Endothelial cell of umbilical vein (primary cell): ENCODE measurements around the gene PPFIBP2. TPM values are rescaled to one million over a fixed set of nuclear protein-coding genes. Genes with fewer than 3 reads are reported as not detected.

Source experiments
- BruUV-seq: library from RNA; stranded (reverse); fragments of 400-500 nt; replicated peaks from 2 replicates; lab custom pipeline; 2021; lab: Mats Ljungman, UMichigan
- CTCF ChIA-PET: fragments of 300-600, 350-600 bp; sonication (Branson Sonifier 250); formaldehyde crosslinking; loops from one replicate; lab custom pipeline; 2021; ENCODE audit warnings: antibody characterized with exemption, inconsistent platforms; lab: Charles Lee
- POLR2A ChIA-PET: fragments of 300-600, 350-600 bp; sonication (Branson Sonifier 250); formaldehyde crosslinking; loops from one replicate; lab custom pipeline; 2021; ENCODE audit warnings: antibody characterized with exemption, inconsistent platforms; lab: Charles Lee
- DNase-seq: peaks from one replicate; pipeline ENCODE4 v3.0.0-alpha.2; 2011; ENCODE audit warnings: low read depth, low spot score
- FAIRE-seq: peaks from 2 replicates; lab custom pipeline; 2011; peaks lifted over from hg19 to GRCh38; lab: Jason Lieb, UNC
- H2AFZ ChIP-seq: 2 replicates; pipeline ENCODE4 v1.6.0; 2012; ENCODE audit warnings: low read depth, low read length, control low read depth, inconsistent platforms
- H3K27ac ChIP-seq: 2 replicates; pipeline ENCODE4 v1.5.1; 2011; ENCODE audit warnings: low read depth, mild to moderate bottlenecking, control low read depth, low read length, moderate library complexity; ENCODE audit not compliant: insufficient read depth
- H3K27me3 ChIP-seq, 2 experiments: 2 replicates each; pipeline versions ENCODE4 v1.6.0 to v1.6.1; 2011; ENCODE audit warnings: low read length in 2 of 2, mixed read lengths in 1 of 2; ENCODE audit not compliant: control insufficient read depth in 2 of 2, insufficient read depth in 2 of 2
- H3K36me3 ChIP-seq, 2 experiments: 2 replicates in 1 of 2; 3 replicates in 1 of 2; pipeline ENCODE4 v1.5.1; 2011; ENCODE audit warnings: low read length in 2 of 2, mild to moderate bottlenecking in 1 of 2, moderate library complexity in 1 of 2; ENCODE audit not compliant: control insufficient read depth in 2 of 2, insufficient read depth in 2 of 2; ENCODE audit errors: extremely low read depth in 1 of 2
- H3K4me1 ChIP-seq: 3 replicates; pipeline ENCODE4 v1.5.1; 2011; ENCODE audit warnings: mild to moderate bottlenecking, low read length; ENCODE audit not compliant: control insufficient read depth, insufficient read depth; ENCODE audit errors: extremely low read depth
- H3K4me2 ChIP-seq: 2 replicates; pipeline ENCODE4 v1.6.1; 2011; ENCODE audit warnings: low read length, control low read depth, mixed read lengths; ENCODE audit not compliant: insufficient read depth
- H3K4me3 ChIP-seq, 3 experiments: fragments of 200-600 bp in 1 of 3; sonication (generic), shearing (Covaris generic) in 1 of 3; replicated peaks in 1 of 3; 2 replicates each; pipeline ENCODE4 v1.5.1; 2011 to 2016; ENCODE audit warnings: control low read depth in 3 of 3, low read length in 3 of 3, mild to moderate bottlenecking in 2 of 3, inconsistent platforms in 1 of 3, low read depth in 1 of 3, moderate library complexity in 1 of 3; ENCODE audit not compliant: insufficient read depth in 1 of 3
- H3K79me2 ChIP-seq: 2 replicates; pipeline ENCODE4 v1.6.0; 2012; ENCODE audit warnings: low read length, inconsistent platforms; ENCODE audit not compliant: control insufficient read depth, insufficient read depth
- H3K9ac ChIP-seq: replicated peaks from 2 replicates; pipeline ENCODE3; 2011; ENCODE audit warnings: low read length, control low read depth; ENCODE audit not compliant: insufficient read depth; ENCODE audit errors: extremely low read depth
- H3K9me1 ChIP-seq: replicated peaks from 3 replicates; pipeline ENCODE4 v1.6.0; 2011; ENCODE audit warnings: mild to moderate bottlenecking, low read length; ENCODE audit not compliant: control insufficient read depth, insufficient read depth; ENCODE audit errors: extremely low read depth
- H3K9me3 ChIP-seq: replicated peaks from 2 replicates; pipeline ENCODE4 v1.5.1; 2012; ENCODE audit warnings: low read length, inconsistent platforms; ENCODE audit not compliant: control insufficient read depth, insufficient read depth
- H4K20me1 ChIP-seq: replicated peaks from 2 replicates; pipeline ENCODE3; 2011; ENCODE audit warnings: mild to moderate bottlenecking, low read length; ENCODE audit not compliant: control insufficient read depth, insufficient read depth; ENCODE audit errors: extremely low read depth
- CTCF ChIP-seq, 2 donors: IDR thresholded peaks; 1 replicate in 1 of 2; 2 replicates in 1 of 2; pipeline ENCODE4 v1.5.1; 2011; ENCODE audit warnings: low read length in 2 of 2, mild to moderate bottlenecking in 2 of 2, moderate library complexity in 2 of 2, control low read depth in 1 of 2, inconsistent platforms in 1 of 2, low read depth in 1 of 2; ENCODE audit not compliant: insufficient read depth in 1 of 2; ENCODE audit errors: extremely low read depth in 1 of 2
- EZH2 ChIP-seq: IDR thresholded peaks from 2 replicates; pipeline ENCODE4 v1.6.1; 2012; ENCODE audit warnings: borderline replicate concordance, low read depth, mild to moderate bottlenecking, moderate library complexity, low read length, inconsistent platforms; ENCODE audit not compliant: severe bottlenecking
- FOS ChIP-seq: IDR thresholded peaks from 2 replicates; pipeline ENCODE4 v1.6.1; 2011; ENCODE audit warnings: mild to moderate bottlenecking, low read length, moderate library complexity, borderline replicate concordance; ENCODE audit not compliant: insufficient read depth
- GATA2 ChIP-seq: IDR thresholded peaks from 2 replicates; pipeline ENCODE4 v1.7.0; 2011; ENCODE audit warnings: low read depth, mild to moderate bottlenecking, moderate library complexity, mixed read lengths, low read length; ENCODE audit not compliant: insufficient read length, insufficient read depth
- JUN ChIP-seq: IDR thresholded peaks from 2 replicates; pipeline ENCODE4 v1.6.1; 2011; ENCODE audit warnings: borderline replicate concordance, low read depth; ENCODE audit not compliant: insufficient read length, insufficient read depth
- MAX ChIP-seq: IDR thresholded peaks from 2 replicates; pipeline ENCODE4 v1.6.1; 2011; ENCODE audit not compliant: insufficient read depth, insufficient read length
- MYC ChIP-seq: IDR thresholded peaks from one replicate; pipeline ENCODE4 v1.6.1; 2011; ENCODE audit warnings: mild to moderate bottlenecking, low read depth, low read length
- POLR2A ChIP-seq: IDR thresholded peaks from 2 replicates; pipeline ENCODE4 v1.6.1; 2012; ENCODE audit warnings: low read depth, mild to moderate bottlenecking, control low read depth, low read length
- POLR2AphosphoS5 ChIP-seq: IDR thresholded peaks from 2 replicates; pipeline ENCODE4 v1.6.1; 2012; ENCODE audit warnings: low read depth, mild to moderate bottlenecking, control low read depth, low read length, moderate library complexity; ENCODE audit not compliant: insufficient read depth
- dilution Hi-C: fragments of 300-500 bp; cut with MboI; formaldehyde crosslinking; loops from one replicate; pipeline ENCODE4 v1.15.0; 2019; ENCODE audit warnings: low sequenced_read_pairs; ENCODE audit not compliant: extremely low pct_ligation_motif_present
- intact Hi-C: fragments of 100-400 bp; cut with micrococcal nuclease; formaldehyde crosslinking; loops from one replicate; pipeline ENCODE4 v1.10.0; 2022
- polyA plus RNA-seq, 4 experiments: library from polyadenylated mRNA; depleted of rRNA in 3 of 4; stranded (reverse) in 3 of 4; unstranded in 1 of 4; fragments of >200 nt; gene quantifications; 2 replicates each; pipeline versions ENCODE4 v1.2.1 to v1.2.3, GENCODE V29; 2011 to 2012; ENCODE audit warnings: missing spikeins in 1 of 4
- total RNA-seq: library from RNA; stranded (reverse); gene quantifications from 2 replicates; pipeline ENCODE4 v1.2.3, GENCODE V29; 2021

Gene PPFIBP2
- total and polyA plus RNA-seq, 2 donors (not counting 3 experiments of a cell fraction or from before 2014, with no cell fraction given): 1.3 to 4.0 TPM

GRCh38 chr11:7484131-7484530, 29.7 kb upstream of the PPFIBP2 start:
- Histone ChIP-seq H3K4me1 (no peaks in the 10 kb centered on the region), H3K9ac (no peak overlapping the region), H4K20me1 (no peaks in the 10 kb centered on the region), H3K79me2 (no peaks in the 10 kb centered on the region), H3K4me3 (no peak overlapping the region), H3K36me3 (no peaks in the 10 kb centered on the region), H3K4me2 (no peak overlapping the region), H3K27ac (no peak overlapping the region), H3K9me1 (no peaks in the 10 kb centered on the region), H3K9me3 (no peaks in the 10 kb centered on the region), H3K27me3 (peaks cover 0 to 2% of the 10 kb centered on the region in 2 experiments), H2AFZ (no peak overlapping the region)
- no peak for FAIRE-seq
- POLR2A ChIA-PET: no interaction called here
- DNase-seq: no peak
- CTCF ChIA-PET: interaction anchor here (1.1 kb wide), 1 partner anchor 16 kb away, joined by 4 read pairs; no protein-coding TSS in a partner anchor
- dilution Hi-C loops: no loop called here
- intact Hi-C loops: no loop called here
- BruUV-seq: no TSS peak
- no peak for TF ChIP-seq MYC

- Histone ChIP-seq H3K27me3 (peaks cover 0 to 2% of the 10 kb centered on the region in 2 experiments), H3K79me2 (no peaks in the 10 kb centered on the region), H4K20me1 (no peaks in the 10 kb centered on the region), H3K9me1 (no peaks in the 10 kb centered on the region), H3K9ac (no peak overlapping the region), H3K9me3 (no peaks in the 10 kb centered on the region), H2AFZ (no peak overlapping the region), H3K4me3 (no peak overlapping the region), H3K4me2 (no peak overlapping the region), H3K4me1 (no peaks in the 10 kb centered on the region), H3K36me3 (no peaks in the 10 kb centered on the region), H3K27ac (no peak overlapping the region)
- no peak for DNase-seq
- BruUV-seq: no TSS peak
- intact Hi-C loops (no loop called here), dilution Hi-C loops (no loop called here)
- ChIA-PET CTCF (interaction anchor here (1.1 kb wide), 1 partner anchor 15 kb away, joined by 4 read pairs; no protein-coding TSS in a partner anchor), POLR2A (no interaction called here)
- no peak for TF ChIP-seq JUN
- TF ChIP-seq MYC: no peak
- TF ChIP-seq POLR2A: no peak
- TF ChIP-seq MAX: no peak
- no peak for TF ChIP-seq EZH2
- no peak for TF ChIP-seq FOS
- TF ChIP-seq CTCF (IDR thresholded peaks at IDR 0.05; ENCODE audit: extremely low read depth in 1 of 2, insufficient read depth in 1 of 2, low read depth in 1 of 2, low read length in 2 of 2): no peak
- TF ChIP-seq GATA2: no peak
- TF ChIP-seq POLR2AphosphoS5: no peak
- FAIRE-seq: no peak
These were observed 29.2 kb upstream of the PPFIBP2 start for GRCh38 chr11:7484645-7485044.
